ENCODE data around the gene INTS1. TPM values are rescaled to one million over a fixed set of nuclear protein-coding genes. Genes with fewer than 3 reads are reported as not detected.

The INTS1 gene
- total RNA-seq, 1 donor: 66.2 TPM

DNA sequence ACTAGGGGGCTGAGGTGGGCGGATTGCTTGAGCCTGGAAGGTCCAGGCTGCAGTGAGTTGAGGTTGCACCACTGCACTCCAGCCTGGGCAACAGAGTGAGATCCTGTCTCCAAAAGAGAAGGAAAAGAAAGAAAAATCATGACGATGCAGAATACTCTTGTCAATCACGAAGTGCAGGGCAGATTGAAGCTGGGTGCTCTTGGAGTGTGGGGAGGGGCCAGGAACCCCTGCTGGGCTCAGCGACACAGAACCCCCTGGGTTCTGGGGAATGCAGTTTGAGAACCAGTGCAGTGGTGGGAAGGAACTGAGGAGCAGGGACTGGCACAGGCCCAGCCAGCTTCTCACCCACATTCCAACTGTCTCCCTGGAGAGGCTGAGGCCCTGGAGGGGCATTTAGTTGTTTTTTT lies 10.8 kb upstream of the INTS1 start:
- no peaks in the 10 kb centered on the region for H3K79me2 ChIP-seq (ENCODE audit: insufficient read depth, low read length)
- H3K4me2 ChIP-seq (ENCODE audit: insufficient read depth, low read length): no peak overlapping the region
- no peak for DNase-seq (ENCODE audit: insufficient read length, low spot score, missing footprints)
- H3K27me3 ChIP-seq (ENCODE audit: insufficient read depth, low read length): no peaks in the 10 kb centered on the region
- TF ChIP-seq, protein P1, sequence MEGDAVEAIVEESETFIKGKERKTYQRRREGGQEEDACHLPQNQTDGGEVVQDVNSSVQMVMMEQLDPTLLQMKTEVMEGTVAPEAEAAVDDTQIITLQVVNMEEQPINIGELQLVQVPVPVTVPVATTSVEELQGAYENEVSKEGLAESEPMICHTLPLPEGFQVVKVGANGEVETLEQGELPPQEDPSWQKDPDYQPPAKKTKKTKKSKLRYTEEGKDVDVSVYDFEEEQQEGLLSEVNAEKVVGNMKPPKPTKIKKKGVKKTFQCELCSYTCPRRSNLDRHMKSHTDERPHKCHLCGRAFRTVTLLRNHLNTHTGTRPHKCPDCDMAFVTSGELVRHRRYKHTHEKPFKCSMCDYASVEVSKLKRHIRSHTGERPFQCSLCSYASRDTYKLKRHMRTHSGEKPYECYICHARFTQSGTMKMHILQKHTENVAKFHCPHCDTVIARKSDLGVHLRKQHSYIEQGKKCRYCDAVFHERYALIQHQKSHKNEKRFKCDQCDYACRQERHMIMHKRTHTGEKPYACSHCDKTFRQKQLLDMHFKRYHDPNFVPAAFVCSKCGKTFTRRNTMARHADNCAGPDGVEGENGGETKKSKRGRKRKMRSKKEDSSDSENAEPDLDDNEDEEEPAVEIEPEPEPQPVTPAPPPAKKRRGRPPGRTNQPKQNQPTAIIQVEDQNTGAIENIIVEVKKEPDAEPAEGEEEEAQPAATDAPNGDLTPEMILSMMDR (IDR thresholded peaks at IDR 0.05; ENCODE audit: extremely low read depth, low read depth, low read length): no peak
- peaks cover 4% of the 10 kb centered on the region for H3K9me3 ChIP-seq (ENCODE audit: low read depth, low read length)
- H3K27ac ChIP-seq (ENCODE audit: low read depth, low read length): no peak overlapping the region
- H2AFZ ChIP-seq (ENCODE audit: low read length): no peak overlapping the region
- H4K20me1 ChIP-seq (ENCODE audit: insufficient read depth, low read length): no peaks in the 10 kb centered on the region
- no peak overlapping the region for H3K4me3 ChIP-seq (ENCODE audit: insufficient read depth, low read length)
- H3K4me1 ChIP-seq (ENCODE audit: insufficient read depth, low read length): peaks cover 20% of the 10 kb centered on the region
- no peaks in the 10 kb centered on the region for H3K36me3 ChIP-seq (ENCODE audit: insufficient read depth, low read length)

DNA sequence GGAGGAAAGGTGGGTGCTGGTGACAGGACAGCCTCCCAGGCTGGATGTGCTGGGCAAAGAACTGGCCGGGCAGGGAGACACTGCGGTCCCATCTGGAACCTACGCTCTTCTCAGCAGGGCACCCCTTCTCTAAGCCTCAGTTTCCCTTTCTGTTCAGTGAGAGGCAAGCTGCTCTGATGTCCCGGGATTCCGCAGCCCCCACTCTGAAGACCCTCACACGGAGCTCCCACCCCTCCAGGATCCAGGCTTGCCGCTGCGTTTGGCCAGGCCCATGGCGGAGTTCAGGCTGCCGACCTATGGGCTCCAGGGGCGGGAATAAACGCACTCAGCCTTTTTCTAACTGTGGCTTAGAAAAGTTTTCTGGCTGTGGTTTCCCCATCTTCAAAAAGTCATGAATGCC lies 10.2 kb upstream of the INTS1 start:
- H3K4me1 ChIP-seq (ENCODE audit: insufficient read depth, low read length): peaks cover 20% of the 10 kb centered on the region

DNA sequence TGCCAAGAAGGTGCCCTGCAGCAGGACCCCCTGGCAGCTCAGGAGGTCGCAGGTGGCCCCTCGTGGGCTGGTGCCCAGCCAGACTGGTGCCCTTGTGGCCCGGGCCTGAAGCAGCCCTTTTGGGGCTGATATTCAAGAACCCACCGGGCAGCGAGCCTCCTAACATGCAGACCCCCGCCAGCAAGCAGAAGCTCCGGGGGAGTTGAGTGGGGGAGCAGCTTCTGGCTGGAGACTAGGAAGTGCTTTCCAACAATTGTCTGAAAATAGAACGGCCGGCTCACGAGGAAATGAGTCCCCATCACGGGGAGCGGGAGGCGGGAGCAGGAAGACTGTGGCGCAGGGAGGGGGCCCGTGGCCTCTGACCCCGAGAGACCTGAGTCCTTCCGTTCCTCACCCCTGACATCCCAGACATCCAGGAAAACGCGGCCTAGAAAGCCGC lies 9.5 kb upstream of the INTS1 start:
- Histone ChIP-seq H2AFZ (ENCODE audit: low read length) (peak overlapping the region; percentile 78), H4K20me1 (ENCODE audit: insufficient read depth, low read length) (no peaks in the 10 kb centered on the region), H3K79me2 (ENCODE audit: insufficient read depth, low read length) (no peaks in the 10 kb centered on the region), H3K27me3 (ENCODE audit: insufficient read depth, low read length) (no peaks in the 10 kb centered on the region), H3K4me1 (ENCODE audit: insufficient read depth, low read length) (peaks cover 20% of the 10 kb centered on the region), H3K36me3 (ENCODE audit: insufficient read depth, low read length) (no peaks in the 10 kb centered on the region), H3K27ac (ENCODE audit: low read depth, low read length) (peak overlapping the region; percentile 87), H3K4me2 (ENCODE audit: insufficient read depth, low read length) (peak overlapping the region; percentile 67), H3K4me3 (ENCODE audit: insufficient read depth, low read length) (peak overlapping the region; percentile 49), H3K9me3 (ENCODE audit: low read depth, low read length) (peaks cover 1% of the 10 kb centered on the region)
- TF ChIP-seq, protein P1 (IDR thresholded peaks at IDR 0.05; ENCODE audit: extremely low read depth, low read depth, low read length): no peak
- peak; percentile 91 for DNase-seq (ENCODE audit: insufficient read length, low spot score, missing footprints)

More for the DNA sequence above, 10.2 kb upstream of the INTS1 start:
- Histone ChIP-seq H3K4me3 (ENCODE audit: insufficient read depth, low read length) (no peak overlapping the region), H3K4me2 (ENCODE audit: insufficient read depth, low read length) (no peak overlapping the region), H3K27ac (ENCODE audit: low read depth, low read length) (no peak overlapping the region), H3K9me3 (ENCODE audit: low read depth, low read length) (peaks cover 4% of the 10 kb centered on the region), H3K36me3 (ENCODE audit: insufficient read depth, low read length) (no peaks in the 10 kb centered on the region), H2AFZ (ENCODE audit: low read length) (no peak overlapping the region), H3K79me2 (ENCODE audit: insufficient read depth, low read length) (no peaks in the 10 kb centered on the region), H3K27me3 (ENCODE audit: insufficient read depth, low read length) (no peaks in the 10 kb centered on the region), H4K20me1 (ENCODE audit: insufficient read depth, low read length) (no peaks in the 10 kb centered on the region)
- TF ChIP-seq, protein P1 (IDR thresholded peaks at IDR 0.05; ENCODE audit: extremely low read depth, low read depth, low read length): no peak
- no peak for DNase-seq (ENCODE audit: insufficient read length, low spot score, missing footprints)

DNA sequence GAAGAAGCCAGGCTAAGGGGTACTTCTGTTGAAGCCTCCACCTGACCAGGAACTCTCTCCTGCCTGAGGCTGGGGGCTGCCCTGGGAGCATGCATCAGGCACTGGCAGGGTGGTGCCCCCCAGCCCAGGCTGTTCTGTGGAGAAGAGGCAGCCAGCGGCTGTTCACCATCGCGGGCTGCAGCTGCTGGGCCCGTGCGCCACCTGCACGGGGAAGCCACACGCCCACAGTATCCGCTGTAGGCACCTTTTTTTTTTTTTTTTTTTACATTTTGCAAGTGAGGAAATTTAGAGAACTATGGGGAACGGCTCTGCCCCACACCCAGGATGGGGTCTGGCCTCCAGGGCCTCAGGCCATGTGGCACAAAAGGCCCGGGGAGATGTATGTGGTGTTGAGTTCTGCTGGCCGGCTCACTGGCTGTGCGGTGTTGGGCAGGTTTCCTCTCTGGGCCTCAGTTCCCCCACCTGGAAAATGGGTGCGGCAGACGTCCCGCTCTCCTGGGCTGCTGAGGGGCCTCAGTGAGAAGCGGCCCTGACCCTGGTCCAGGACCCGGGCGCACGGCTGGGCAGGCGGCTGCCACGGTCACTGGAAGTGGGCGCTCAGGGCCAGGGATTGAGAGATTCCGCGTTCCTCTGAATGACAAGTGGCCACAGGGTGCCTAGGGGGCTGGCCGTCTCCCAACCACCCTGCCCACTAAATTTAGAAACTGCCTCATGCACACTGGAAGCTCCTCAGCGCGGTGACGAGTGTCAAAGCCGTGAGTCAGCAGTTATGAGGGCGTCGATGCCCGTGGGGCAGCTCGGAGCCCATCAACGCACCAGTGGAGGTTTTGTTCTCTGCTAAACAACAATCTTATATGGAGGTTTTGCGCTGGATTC lies 8.8 kb upstream of the INTS1 start:
- TF ChIP-seq, protein P1 (IDR thresholded peaks at IDR 0.05; ENCODE audit: extremely low read depth, low read depth, low read length): no peak
- H3K4me2 ChIP-seq (ENCODE audit: insufficient read depth, low read length): peak overlapping the region; percentile 67
- H3K4me1 ChIP-seq (ENCODE audit: insufficient read depth, low read length): peaks cover 20% of the 10 kb centered on the region

More for the DNA sequence above, 8.8 kb upstream of the INTS1 start:
- peak overlapping the region; percentile 87 for H3K27ac ChIP-seq (ENCODE audit: low read depth, low read length)
- H3K27me3 ChIP-seq (ENCODE audit: insufficient read depth, low read length): no peaks in the 10 kb centered on the region
- H3K9me3 ChIP-seq (ENCODE audit: low read depth, low read length): no peaks in the 10 kb centered on the region
- no peaks in the 10 kb centered on the region for H3K36me3 ChIP-seq (ENCODE audit: insufficient read depth, low read length)
- H2AFZ ChIP-seq (ENCODE audit: low read length): peak overlapping the region; percentile 78
- no peaks in the 10 kb centered on the region for H3K79me2 ChIP-seq (ENCODE audit: insufficient read depth, low read length)
- DNase-seq (ENCODE audit: insufficient read length, low spot score, missing footprints): peak; percentile 98
- no peaks in the 10 kb centered on the region for H4K20me1 ChIP-seq (ENCODE audit: insufficient read depth, low read length)
- peak overlapping the region; percentile 49 for H3K4me3 ChIP-seq (ENCODE audit: insufficient read depth, low read length)
